Suprapubic skin (tissue), 4 donors: ENCODE results near the gene SORCS2.

Experiments used
- CTCF ChIP-seq, 2 donors: fragments of 200-600 bp in 1 of 2; fragments of 450-650 bp in 1 of 2; sonication (generic) in 1 of 2; IDR thresholded peaks; one replicate each; pipeline ENCODE4 v1.5.1; 2016 to 2019; ENCODE audit warnings: antibody characterized with exemption in 2 of 2, mild to moderate bottlenecking in 1 of 2, moderate library complexity in 1 of 2
- EP300 ChIP-seq: sonication (generic); formaldehyde crosslinking; IDR thresholded peaks from one replicate; pipeline ENCODE4 v1.6.1; 2017; ENCODE audit warnings: antibody characterized with exemption
- POLR2A ChIP-seq, 2 donors: fragments of 450-650 bp; IDR thresholded peaks; one replicate each; pipeline ENCODE4 v1.6.1; 2017; ENCODE audit warnings: antibody characterized with exemption in 2 of 2, mild to moderate bottlenecking in 2 of 2, moderate library complexity in 2 of 2
- POLR2AphosphoS5 ChIP-seq, 3 donors: sonication (generic); formaldehyde crosslinking; IDR thresholded peaks; one replicate each; pipeline ENCODE4 v1.6.1; 2017; ENCODE audit warnings: antibody characterized with exemption in 3 of 3

GRCh38 chr4:7166237-7166636 is 26.1 kb upstream of the SORCS2 start:
- TF ChIP-seq CTCF (IDR thresholded peaks at IDR 0.05) (no peak), POLR2AphosphoS5 (IDR thresholded peaks at IDR 0.05) (no peak), POLR2A (IDR thresholded peaks at IDR 0.05) (no peak), EP300 (no peak)
